NT2/D1 (cell line): ENCODE measurements around the gene MMP13.

ENCODE experiments used
- DNase-seq: peaks from one replicate; pipeline ENCODE4 v3.0.0-alpha.2; 2011; ENCODE audit warnings: low read depth, low spot score
- H3K27me3 ChIP-seq: 2 replicates; pipeline ENCODE4 v1.6.0; 2011; ENCODE audit warnings: mild to moderate bottlenecking; ENCODE audit not compliant: insufficient read length, insufficient read depth
- H3K36me3 ChIP-seq: 2 replicates; pipeline ENCODE4 v1.6.1; 2011; ENCODE audit warnings: mild to moderate bottlenecking, low read length, mixed read lengths; ENCODE audit not compliant: insufficient read depth, insufficient read length
- H3K4me1 ChIP-seq: 2 replicates; pipeline ENCODE4 v1.5.1; 2011; ENCODE audit not compliant: insufficient read depth, insufficient read length
- H3K4me3 ChIP-seq: 2 replicates; pipeline ENCODE4 v1.5.1; 2011; ENCODE audit warnings: low read depth; ENCODE audit not compliant: insufficient read length
- H3K9ac ChIP-seq: 2 replicates; pipeline ENCODE4 v1.6.0; 2011; ENCODE audit warnings: low read depth; ENCODE audit not compliant: insufficient read length
- H3K9me3 ChIP-seq: 2 replicates; pipeline ENCODE4 v1.5.1; 2011; ENCODE audit warnings: mild to moderate bottlenecking, low read length; ENCODE audit not compliant: insufficient read depth
- SUZ12 ChIP-seq: IDR thresholded peaks from 2 replicates; pipeline ENCODE4 v1.6.1; 2011; ENCODE audit not compliant: insufficient read length, insufficient read depth; ENCODE audit errors: extremely low read depth
- YY1 ChIP-seq: IDR thresholded peaks from 2 replicates; pipeline ENCODE4 v1.6.1; 2011; ENCODE audit not compliant: insufficient read length, insufficient read depth
- ZNF274 ChIP-seq: IDR thresholded peaks from 2 replicates; pipeline ENCODE4 v1.6.1; 2011; ENCODE audit warnings: mild to moderate bottlenecking, low read depth, low read length

The MMP13 gene

GRCh38 chr11:102935514-102935913 lies 20.0 kb downstream of the MMP13 start:
- Histone ChIP-seq H3K4me3 (no peak overlapping the region), H3K9me3 (no peaks in the 10 kb centered on the region), H3K36me3 (no peaks in the 10 kb centered on the region), H3K4me1 (no peaks in the 10 kb centered on the region), H3K27me3 (no peaks in the 10 kb centered on the region), H3K9ac (no peak overlapping the region)
- TF ChIP-seq YY1 (no peak), SUZ12 (no peak), ZNF274 (no peak)
- DNase-seq: no peak

- no peak for DNase-seq
- no peak overlapping the region for H3K9ac ChIP-seq
- no peaks in the 10 kb centered on the region for H3K4me1 ChIP-seq
- no peaks in the 10 kb centered on the region for H3K36me3 ChIP-seq
- TF ChIP-seq ZNF274: no peak
- no peak for TF ChIP-seq SUZ12
- no peak for TF ChIP-seq YY1
- no peaks in the 10 kb centered on the region for H3K27me3 ChIP-seq
- no peak overlapping the region for H3K4me3 ChIP-seq
- no peaks in the 10 kb centered on the region for H3K9me3 ChIP-seq
These were observed 20.8 kb downstream of the MMP13 start for GRCh38 chr11:102934735-102935134.

DNA sequence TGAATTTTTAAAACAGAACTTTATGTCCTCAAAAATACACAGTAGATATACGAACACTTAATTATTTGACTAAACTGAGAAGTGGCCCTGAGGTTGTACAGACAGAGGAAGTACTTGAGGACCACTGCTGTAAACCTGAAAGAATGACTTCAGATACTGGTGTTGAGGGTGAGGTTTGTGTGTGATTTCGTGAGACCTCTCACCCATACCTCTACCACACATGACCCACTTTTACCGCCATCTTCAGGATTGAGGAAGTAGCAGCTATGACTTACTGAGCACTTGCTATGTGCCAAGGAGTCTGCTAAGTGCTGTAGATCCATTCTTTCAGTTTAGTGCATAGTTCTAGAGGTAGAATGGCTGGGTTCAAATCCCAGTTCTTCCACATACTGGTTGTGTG lies 21.9 kb downstream of the MMP13 start:
- Histone ChIP-seq H3K9ac (no peak overlapping the region), H3K4me1 (no peaks in the 10 kb centered on the region), H3K4me3 (no peak overlapping the region)

GRCh38 chr11:102932678-102933077 lies 22.9 kb downstream of the MMP13 start:
- Histone ChIP-seq H3K4me3 (no peak overlapping the region), H3K27me3 (no peaks in the 10 kb centered on the region), H3K4me1 (no peaks in the 10 kb centered on the region), H3K9me3 (no peaks in the 10 kb centered on the region), H3K36me3 (no peaks in the 10 kb centered on the region), H3K9ac (no peak overlapping the region)
- TF ChIP-seq YY1 (no peak), ZNF274 (no peak), SUZ12 (no peak)
- DNase-seq: no peak

More for the DNA sequence above, 21.9 kb downstream of the MMP13 start:
- H3K9me3 ChIP-seq: no peaks in the 10 kb centered on the region
- no peaks in the 10 kb centered on the region for H3K36me3 ChIP-seq
- H3K27me3 ChIP-seq: no peaks in the 10 kb centered on the region
- TF ChIP-seq YY1: no peak
- no peak for TF ChIP-seq ZNF274
- no peak for TF ChIP-seq SUZ12
- DNase-seq: no peak

- Histone ChIP-seq H3K27me3 (no peaks in the 10 kb centered on the region), H3K9ac (no peak overlapping the region)
These were observed 25.1 kb downstream of the MMP13 start for GRCh38 chr11:102930451-102930850.

DNA sequence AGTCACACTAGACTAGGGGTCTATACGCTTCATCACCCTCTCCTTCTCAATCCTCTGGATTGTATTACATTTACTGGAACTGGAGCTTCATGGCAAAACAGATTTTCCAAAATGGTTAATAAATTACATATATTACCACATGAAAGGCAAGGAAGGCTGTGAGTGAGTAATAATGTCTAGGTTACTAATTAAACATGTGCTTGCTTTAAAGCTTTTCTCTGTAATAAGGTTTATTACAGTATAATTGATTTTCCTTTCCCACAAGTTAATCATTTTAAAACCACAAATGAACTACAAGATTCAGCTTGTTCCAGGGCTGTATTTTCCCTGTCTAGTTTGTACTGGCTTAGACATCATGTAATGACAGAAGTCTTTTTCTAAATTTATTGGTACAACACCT lies 25.6 kb downstream of the MMP13 start:
- TF ChIP-seq SUZ12 (no peak), YY1 (no peak)
- Histone ChIP-seq H3K4me3 (no peak overlapping the region), H3K9ac (no peak overlapping the region), H3K9me3 (no peaks in the 10 kb centered on the region), H3K27me3 (no peaks in the 10 kb centered on the region), H3K4me1 (peaks cover 2% of the 10 kb centered on the region), H3K36me3 (no peaks in the 10 kb centered on the region)
- DNase-seq: no peak

More at GRCh38 chr11:102930451-102930850, 25.1 kb downstream of the MMP13 start:
- Histone ChIP-seq H3K4me1 (no peaks in the 10 kb centered on the region), H3K36me3 (no peaks in the 10 kb centered on the region), H3K9me3 (no peaks in the 10 kb centered on the region), H3K4me3 (no peak overlapping the region)
- DNase-seq: no peak
- TF ChIP-seq SUZ12 (no peak), YY1 (no peak), ZNF274 (no peak)

DNA sequence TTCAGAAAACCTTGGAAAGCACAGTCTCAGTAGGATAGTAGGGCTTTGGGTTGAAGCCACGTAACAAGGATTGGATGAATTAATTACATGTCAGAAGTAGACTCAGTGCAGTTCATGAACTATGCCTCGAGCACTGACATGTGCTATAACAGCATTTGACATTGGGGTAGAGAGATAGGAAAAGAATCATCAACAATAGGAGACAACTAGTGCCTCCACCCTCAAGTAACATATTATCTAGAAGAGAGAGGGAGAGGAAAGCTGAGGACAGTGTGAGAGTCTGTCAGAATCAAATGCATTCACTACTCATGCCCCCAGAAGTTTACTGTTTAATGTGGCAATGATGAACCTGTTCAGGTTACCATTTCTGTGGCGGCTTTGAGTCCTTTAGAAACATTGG lies 26.4 kb downstream of the MMP13 start:
- H3K4me1 ChIP-seq: peaks cover 3% of the 10 kb centered on the region
- no peak for DNase-seq

More for the DNA sequence above, 26.4 kb downstream of the MMP13 start:
- TF ChIP-seq ZNF274 (no peak), YY1 (no peak), SUZ12 (no peak)
- no peak overlapping the region for H3K4me3 ChIP-seq
- no peak overlapping the region for H3K9ac ChIP-seq
- H3K27me3 ChIP-seq: no peaks in the 10 kb centered on the region
- H3K36me3 ChIP-seq: no peaks in the 10 kb centered on the region
- no peaks in the 10 kb centered on the region for H3K9me3 ChIP-seq
